Measurements from ENCODE around the gene NFYA. TPM values are rescaled to one million over a fixed set of nuclear protein-coding genes. Genes with fewer than 3 reads are reported as not detected.

The NFYA gene
- total and polyA plus RNA-seq, 2 of the 13 experiments (the other 11 are each of a cell fraction or from before 2014, with no cell fraction given) = 16.0 to 22.9 TPM

GRCh38 chr6:41063884-41064285 lies 8.9 kb upstream of the NFYA start (continued):
- TF ChIP-seq ARID5B (CRISPR knock-in tag; IDR thresholded peaks at IDR 0.05) (peak; percentile 82), CEBPG (CRISPR knock-in tag; IDR thresholded peaks at IDR 0.05) (peak; percentile 56), KLF11 (CRISPR knock-in tag; IDR thresholded peaks at IDR 0.05) (no peak), SOX13 (IDR thresholded peaks at IDR 0.05) (peak; percentile 38; the same call in 1 of the 2 replicates), SOX13 (CRISPR knock-in tag; conservative IDR thresholded peaks at IDR 0.05 in 1 of 2, IDR thresholded peaks at IDR 0.05 in 1 of 2) (peak in 1 of 2 experiments; percentile 89; a peak in 2 of 4 replicates), ZBTB25 (CRISPR knock-in tag; IDR thresholded peaks at IDR 0.05) (0 out of 2 replicates have a peak, but pooled peaks have one; percentile 37), ZNF615 (CRISPR knock-in tag; IDR thresholded peaks at IDR 0.05; ENCODE audit: borderline replicate concordance) (no peak), FOXK1 (CRISPR knock-in tag; IDR thresholded peaks at IDR 0.05; ENCODE audit: borderline replicate concordance, low read depth) (peak; percentile 30; the same call in 1 of the 2 replicates), MIER2 (CRISPR knock-in tag; IDR thresholded peaks at IDR 0.05) (0 out of 2 replicates have a peak, but pooled peaks have one; percentile 54), THAP11 (CRISPR knock-in tag; IDR thresholded peaks at IDR 0.05) (peak; percentile 39; the same call in 1 of the 2 replicates), SP1 (IDR thresholded peaks at IDR 0.05) (no peak), SP1 (CRISPR knock-in tag; IDR thresholded peaks at IDR 0.05) (no peak), TBL1XR1 (IDR thresholded peaks at IDR 0.05; ENCODE audit: borderline replicate concordance, low read length, partially characterized antibody) (no peak), HMGXB3 (CRISPR knock-in tag; IDR thresholded peaks at IDR 0.05; ENCODE audit: borderline replicate concordance) (0 out of 2 replicates have a peak, but pooled peaks have one; percentile 27), SKI (IDR thresholded peaks at IDR 0.05; ENCODE audit: partially characterized antibody) (no peak), GPN1 (CRISPR knock-in tag; IDR thresholded peaks at IDR 0.05; ENCODE audit: borderline replicate concordance) (no peak), NAIF1 (CRISPR knock-in tag; IDR thresholded peaks at IDR 0.05; ENCODE audit: borderline replicate concordance) (0 out of 2 replicates have a peak, but pooled peaks have one; percentile 15)
- TF ChIP-seq, protein P1, sequence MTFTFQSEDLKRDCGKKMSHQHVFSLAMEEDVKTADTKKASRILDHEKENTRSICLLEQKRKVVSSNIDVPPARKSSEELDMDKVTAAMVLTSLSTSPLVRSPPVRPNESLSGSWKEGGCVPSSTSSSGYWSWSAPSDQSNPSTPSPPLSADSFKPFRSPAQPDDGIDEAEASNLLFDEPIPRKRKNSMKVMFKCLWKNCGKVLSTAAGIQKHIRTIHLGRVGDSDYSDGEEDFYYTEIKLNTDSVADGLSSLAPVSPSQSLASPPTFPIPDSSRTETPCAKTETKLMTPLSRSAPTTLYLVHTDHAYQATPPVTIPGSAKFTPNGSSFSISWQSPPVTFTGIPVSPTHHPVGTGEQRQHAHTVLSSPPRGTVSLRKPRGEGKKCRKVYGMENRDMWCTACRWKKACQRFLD (CRISPR knock-in tag; IDR thresholded peaks at IDR 0.05; ENCODE audit: borderline replicate concordance) = no peak
- TF ChIP-seq, protein P2, sequence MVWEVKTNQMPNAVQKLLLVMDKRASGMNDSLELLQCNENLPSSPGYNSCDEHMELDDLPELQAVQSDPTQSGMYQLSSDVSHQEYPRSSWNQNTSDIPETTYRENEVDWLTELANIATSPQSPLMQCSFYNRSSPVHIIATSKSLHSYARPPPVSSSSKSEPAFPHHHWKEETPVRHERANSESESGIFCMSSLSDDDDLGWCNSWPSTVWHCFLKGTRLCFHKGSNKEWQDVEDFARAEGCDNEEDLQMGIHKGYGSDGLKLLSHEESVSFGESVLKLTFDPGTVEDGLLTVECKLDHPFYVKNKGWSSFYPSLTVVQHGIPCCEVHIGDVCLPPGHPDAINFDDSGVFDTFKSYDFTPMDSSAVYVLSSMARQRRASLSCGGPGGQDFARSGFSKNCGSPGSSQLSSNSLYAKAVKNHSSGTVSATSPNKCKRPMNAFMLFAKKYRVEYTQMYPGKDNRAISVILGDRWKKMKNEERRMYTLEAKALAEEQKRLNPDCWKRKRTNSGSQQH (CRISPR knock-in tag; IDR thresholded peaks at IDR 0.05; ENCODE audit: low read depth) = no peak
